ENCODE results near the gene ZFP69B.

GRCh38 chr1:40401473-40402201 is 48.6 kb upstream of the ZFP69B start:
- TF ChIP-seq, protein P1, sequence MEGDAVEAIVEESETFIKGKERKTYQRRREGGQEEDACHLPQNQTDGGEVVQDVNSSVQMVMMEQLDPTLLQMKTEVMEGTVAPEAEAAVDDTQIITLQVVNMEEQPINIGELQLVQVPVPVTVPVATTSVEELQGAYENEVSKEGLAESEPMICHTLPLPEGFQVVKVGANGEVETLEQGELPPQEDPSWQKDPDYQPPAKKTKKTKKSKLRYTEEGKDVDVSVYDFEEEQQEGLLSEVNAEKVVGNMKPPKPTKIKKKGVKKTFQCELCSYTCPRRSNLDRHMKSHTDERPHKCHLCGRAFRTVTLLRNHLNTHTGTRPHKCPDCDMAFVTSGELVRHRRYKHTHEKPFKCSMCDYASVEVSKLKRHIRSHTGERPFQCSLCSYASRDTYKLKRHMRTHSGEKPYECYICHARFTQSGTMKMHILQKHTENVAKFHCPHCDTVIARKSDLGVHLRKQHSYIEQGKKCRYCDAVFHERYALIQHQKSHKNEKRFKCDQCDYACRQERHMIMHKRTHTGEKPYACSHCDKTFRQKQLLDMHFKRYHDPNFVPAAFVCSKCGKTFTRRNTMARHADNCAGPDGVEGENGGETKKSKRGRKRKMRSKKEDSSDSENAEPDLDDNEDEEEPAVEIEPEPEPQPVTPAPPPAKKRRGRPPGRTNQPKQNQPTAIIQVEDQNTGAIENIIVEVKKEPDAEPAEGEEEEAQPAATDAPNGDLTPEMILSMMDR (tag by site-specific recombination; IDR thresholded peaks at IDR 0.05) = no peak
- TF ChIP-seq ZNF777 (tag by site-specific recombination; IDR thresholded peaks at IDR 0.05; ENCODE audit: borderline replicate concordance) (no peak), ZNF530 (tag by site-specific recombination; IDR thresholded peaks at IDR 0.05; ENCODE audit: low read depth) (no peak), GLI2 (tag by site-specific recombination; IDR thresholded peaks at IDR 0.05; ENCODE audit: borderline replicate concordance, low read depth) (no peak), YY1 (tag by site-specific recombination; IDR thresholded peaks at IDR 0.05) (no peak), ZNF175 (tag by site-specific recombination; IDR thresholded peaks at IDR 0.05) (no peak), HOXC10 (CRISPR knock-in tag; IDR thresholded peaks at IDR 0.05) (no peak)
